ENCODE results near the gene WFDC9. TPM values are rescaled to one million over a fixed set of nuclear protein-coding genes. Genes with fewer than 3 reads are reported as not detected.

The WFDC9 gene
- polyA plus RNA-seq, 3 donors, result not detected

DNA sequence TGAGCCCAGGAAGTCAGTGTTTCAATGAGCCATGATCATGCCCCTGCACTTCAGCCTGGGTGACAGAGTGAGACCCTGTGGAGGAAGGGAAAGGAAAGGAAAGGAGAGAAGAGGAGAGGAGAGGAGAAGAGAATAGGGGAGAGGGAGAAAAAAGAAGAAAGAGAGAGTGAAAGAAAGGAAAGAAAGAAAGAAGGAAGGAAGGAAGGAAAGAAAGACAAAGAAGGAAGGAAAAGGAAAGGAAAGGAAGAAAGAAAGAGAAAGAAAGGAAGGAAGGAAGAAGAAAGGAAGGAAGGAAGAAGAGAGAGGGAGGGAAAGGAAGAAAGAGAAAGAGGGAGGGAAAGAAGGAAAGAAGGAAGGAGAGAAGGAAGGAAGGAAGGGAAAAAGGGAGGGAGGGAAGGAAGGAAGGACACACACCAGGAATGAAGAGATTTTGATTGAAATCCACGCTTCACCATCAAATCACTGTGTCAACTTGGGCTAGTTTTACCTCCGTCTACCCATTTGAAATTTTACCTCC, 66.3 kb downstream of the WFDC9 start:
- TF ChIP-seq, protein P1, sequence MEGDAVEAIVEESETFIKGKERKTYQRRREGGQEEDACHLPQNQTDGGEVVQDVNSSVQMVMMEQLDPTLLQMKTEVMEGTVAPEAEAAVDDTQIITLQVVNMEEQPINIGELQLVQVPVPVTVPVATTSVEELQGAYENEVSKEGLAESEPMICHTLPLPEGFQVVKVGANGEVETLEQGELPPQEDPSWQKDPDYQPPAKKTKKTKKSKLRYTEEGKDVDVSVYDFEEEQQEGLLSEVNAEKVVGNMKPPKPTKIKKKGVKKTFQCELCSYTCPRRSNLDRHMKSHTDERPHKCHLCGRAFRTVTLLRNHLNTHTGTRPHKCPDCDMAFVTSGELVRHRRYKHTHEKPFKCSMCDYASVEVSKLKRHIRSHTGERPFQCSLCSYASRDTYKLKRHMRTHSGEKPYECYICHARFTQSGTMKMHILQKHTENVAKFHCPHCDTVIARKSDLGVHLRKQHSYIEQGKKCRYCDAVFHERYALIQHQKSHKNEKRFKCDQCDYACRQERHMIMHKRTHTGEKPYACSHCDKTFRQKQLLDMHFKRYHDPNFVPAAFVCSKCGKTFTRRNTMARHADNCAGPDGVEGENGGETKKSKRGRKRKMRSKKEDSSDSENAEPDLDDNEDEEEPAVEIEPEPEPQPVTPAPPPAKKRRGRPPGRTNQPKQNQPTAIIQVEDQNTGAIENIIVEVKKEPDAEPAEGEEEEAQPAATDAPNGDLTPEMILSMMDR (IDR thresholded peaks at IDR 0.05), result no peak

More for the DNA sequence above, 66.3 kb downstream of the WFDC9 start:
- no peak overlapping the region for H3K4me2 ChIP-seq (replicated peaks; ENCODE audit: extremely low read depth, low read length, poor library complexity, severe bottlenecking)
- H3K27me3 Mint-ChIP-seq (ENCODE audit: low read depth in 3 of 3), result peaks cover 3 to 15% (median 14%) of the 10 kb centered on the region in 3 donors
- no CpG with 5 or more reads among the region's 2 CpGs for WGBS (ENCODE audit: insufficient coverage)
- H3K27ac Mint-ChIP-seq, result peak overlapping the region in 1 of 7 donors; percentile 19
- H3K36me3 ChIP-seq (replicated peaks in 1 of 2; ENCODE audit: control insufficient read depth in 1 of 2, insufficient read depth in 2 of 2, low read length in 2 of 2), result no peaks in the 10 kb centered on the region
- no peaks in the 10 kb centered on the region for H4K20me1 ChIP-seq (ENCODE audit: insufficient read depth, low read length)
- H3K36me3 Mint-ChIP-seq, result no peaks in the 10 kb centered on the region
- no peaks in the 10 kb centered on the region for H3K4me1 Mint-ChIP-seq
- no peak for DNase-seq
- no peak overlapping the region for H2AFZ ChIP-seq (ENCODE audit: insufficient read depth, low read depth, low read length, poor library complexity, severe bottlenecking)
- no peak overlapping the region for H3K4me3 Mint-ChIP-seq
- H3K9me3 Mint-ChIP-seq, result peaks cover 0 to 8% (median 3%) of the 10 kb centered on the region in 7 donors
- H3K27me3 ChIP-seq (ENCODE audit: control insufficient read depth in 2 of 2, insufficient read depth in 2 of 2, low read length in 2 of 2), result no peaks in the 10 kb centered on the region
- H3K79me2 ChIP-seq (ENCODE audit: insufficient read depth, low read length), result no peaks in the 10 kb centered on the region
- no peaks in the 10 kb centered on the region for H3K4me1 ChIP-seq (ENCODE audit: control insufficient read depth in 1 of 2, insufficient read depth in 2 of 2, low read length in 2 of 2)
- H3K9me3 ChIP-seq (replicated peaks in 1 of 2; ENCODE audit: control insufficient read depth in 1 of 2, insufficient read depth in 1 of 2, low read length in 2 of 2), result no peaks in the 10 kb centered on the region
- no peak overlapping the region for H3K9ac ChIP-seq (ENCODE audit: insufficient read depth, low read length, poor library complexity, severe bottlenecking)
- no peak overlapping the region for H3K27ac ChIP-seq (ENCODE audit: low read depth in 1 of 2, low read length in 2 of 2)
- intact Hi-C loops (cut with micrococcal nuclease), result no loop called here
- H3K4me3 ChIP-seq (replicated peaks in 1 of 3; ENCODE audit: low read depth in 2 of 3, low read length in 3 of 3), result no peak overlapping the region

Small RNA genes lying within 50 kb of the gene (small RNA-seq; reads per million reads assigned to genes)
- gene RNA5SP485 (ENCODE audit: insufficient read length, low read depth), result not detected

Other genes starting within 250 kb of the WFDC9 start
- gene DBNDD2, start 223.0 kb downstream of the WFDC9 start, polyA plus RNA-seq, result 10 to 100 TPM; 15.6 to 22.1 (median 21.9) TPM
- gene PIGT, start 215.1 kb downstream of the WFDC9 start, polyA plus RNA-seq, result 10 to 100 TPM; 49.2 to 87.6 (median 59.7) TPM
- gene WFDC2, start 161.5 kb downstream of the WFDC9 start, polyA plus RNA-seq, result not detected
- gene SPINT3, start 115.7 kb downstream of the WFDC9 start, polyA plus RNA-seq, result not detected
- gene WFDC6, start 91.8 kb downstream of the WFDC9 start, polyA plus RNA-seq, result not detected
- not detected for gene EPPIN, start 83.9 kb downstream of the WFDC9 start, polyA plus RNA-seq
- not detected for gene WFDC8, start 52.0 kb downstream of the WFDC9 start, polyA plus RNA-seq
- not detected for gene WFDC10A, start 1.5 kb downstream of the WFDC9 start, polyA plus RNA-seq
- not detected for gene WFDC11, start 39.0 kb upstream of the WFDC9 start, polyA plus RNA-seq
- gene WFDC13, start 70.8 kb upstream of the WFDC9 start, polyA plus RNA-seq, result not detected
- gene WFDC10B, start 73.7 kb upstream of the WFDC9 start, polyA plus RNA-seq, result not detected
- not detected for gene SPINT4, start 91.1 kb upstream of the WFDC9 start, polyA plus RNA-seq
- under 1 TPM in 2 of 3 donors, not detected in 1; 0.12 to 0.73 TPM for gene WFDC3, start 160.6 kb upstream of the WFDC9 start, polyA plus RNA-seq
- 100 to 1,000 TPM in 2 of 3 donors, 10 to 100 TPM in 1; 68.5 to 158 (median 144) TPM for gene DNTTIP1, start 160.7 kb upstream of the WFDC9 start, polyA plus RNA-seq
- under 1 TPM in 2 of 3 donors, not detected in 1; 0.15 to 0.58 TPM for gene UBE2C, start 181.4 kb upstream of the WFDC9 start, polyA plus RNA-seq
- gene TNNC2, start 196.0 kb upstream of the WFDC9 start, polyA plus RNA-seq, result 1 to 10 TPM in 2 of 3 donors, under 1 TPM in 1; 0.71 to 1.2 (median 1.0) TPM
- gene SNX21, start 202.5 kb upstream of the WFDC9 start, polyA plus RNA-seq, result 10 to 100 TPM; 11.2 to 16.9 (median 12.7) TPM
- gene ACOT8, start 226.1 kb upstream of the WFDC9 start, polyA plus RNA-seq, result 10 to 100 TPM; 40.9 to 52.4 (median 44.6) TPM
- gene ZSWIM3, start 226.3 kb upstream of the WFDC9 start, polyA plus RNA-seq, result 1 to 10 TPM in 1 of 3 donors, under 1 TPM in 2; 0.29 to 1.5 (median 0.64) TPM
- gene ZSWIM1, start 249.9 kb upstream of the WFDC9 start, polyA plus RNA-seq, result 1 to 10 TPM; 2.5 to 2.6 (median 2.5) TPM